ENCODE data around the gene ALDH4A1.

Gene ALDH4A1, protein sequence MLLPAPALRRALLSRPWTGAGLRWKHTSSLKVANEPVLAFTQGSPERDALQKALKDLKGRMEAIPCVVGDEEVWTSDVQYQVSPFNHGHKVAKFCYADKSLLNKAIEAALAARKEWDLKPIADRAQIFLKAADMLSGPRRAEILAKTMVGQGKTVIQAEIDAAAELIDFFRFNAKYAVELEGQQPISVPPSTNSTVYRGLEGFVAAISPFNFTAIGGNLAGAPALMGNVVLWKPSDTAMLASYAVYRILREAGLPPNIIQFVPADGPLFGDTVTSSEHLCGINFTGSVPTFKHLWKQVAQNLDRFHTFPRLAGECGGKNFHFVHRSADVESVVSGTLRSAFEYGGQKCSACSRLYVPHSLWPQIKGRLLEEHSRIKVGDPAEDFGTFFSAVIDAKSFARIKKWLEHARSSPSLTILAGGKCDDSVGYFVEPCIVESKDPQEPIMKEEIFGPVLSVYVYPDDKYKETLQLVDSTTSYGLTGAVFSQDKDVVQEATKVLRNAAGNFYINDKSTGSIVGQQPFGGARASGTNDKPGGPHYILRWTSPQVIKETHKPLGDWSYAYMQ

DNA sequence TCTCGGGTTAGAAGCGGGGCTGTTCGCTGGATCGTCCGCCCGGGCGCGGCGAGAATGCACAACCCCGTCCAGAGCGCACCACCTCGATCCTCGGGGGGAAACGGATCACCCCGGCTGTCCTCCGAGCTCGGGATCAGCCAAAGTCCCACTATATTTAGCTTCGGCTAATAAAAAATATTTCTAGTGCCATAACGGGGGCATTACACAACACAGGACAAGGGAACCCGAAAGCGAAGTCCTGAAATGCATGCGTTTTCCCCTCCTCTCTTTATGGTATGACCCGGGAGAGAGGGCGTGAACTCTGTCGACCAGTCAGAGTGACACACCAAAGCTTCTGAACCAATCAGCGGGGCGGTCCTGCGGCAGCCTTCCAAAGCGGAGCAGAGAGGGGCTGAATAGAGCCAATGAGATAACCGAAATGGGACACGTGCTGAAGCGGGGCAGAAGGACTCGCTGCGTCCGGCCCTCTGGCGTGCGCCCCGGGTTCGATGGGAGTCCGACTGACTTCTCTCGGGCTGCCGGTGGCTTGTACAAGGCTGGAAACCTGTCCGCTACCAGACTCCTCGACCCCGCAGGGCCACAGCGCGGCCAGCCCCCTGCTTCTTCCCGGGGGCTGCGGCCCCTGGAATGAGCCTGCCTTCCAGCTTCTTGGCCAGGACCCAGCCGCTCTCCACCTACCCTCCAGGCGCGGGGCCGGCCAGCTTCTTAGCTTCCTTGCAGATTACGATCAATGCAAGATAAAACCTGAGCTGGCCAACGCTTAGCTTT lies at the start of gene ALDH4A1:
TSS of gene ALDH4A1 (minus strand) at position 33 of the 768 bp plus-strand sequence. CDS start at position 1, 32 bp downstream.
- peak; percentile 81 for FAIRE-seq

DNA sequence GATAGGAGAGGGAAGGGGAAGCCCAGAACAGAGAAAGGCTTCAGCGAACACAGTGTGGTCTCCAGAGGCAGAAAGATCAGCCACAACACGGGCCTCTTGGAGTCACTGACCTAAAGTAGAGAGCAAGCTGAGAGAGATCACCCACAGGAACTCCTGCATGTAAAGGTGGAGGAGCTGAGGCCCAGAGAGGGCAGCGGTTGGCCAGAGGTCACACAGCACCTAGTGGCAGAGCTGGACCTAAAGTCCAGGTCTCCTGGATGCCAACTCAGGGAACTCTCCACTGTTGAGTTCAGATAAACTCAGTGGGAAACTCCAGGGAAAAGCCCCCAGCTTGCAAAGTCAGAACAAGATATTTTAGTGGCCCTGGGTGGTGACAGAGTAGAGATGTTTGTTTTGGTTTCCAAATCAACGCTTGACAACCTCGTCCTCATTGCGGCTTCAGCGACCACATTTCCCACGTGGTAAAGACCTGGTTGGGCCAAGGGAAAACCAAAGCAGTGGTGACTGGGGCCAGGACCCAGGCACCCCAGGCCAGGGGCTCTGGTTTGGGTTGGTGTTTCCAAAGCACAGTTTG lies 49.5 kb upstream of the ALDH4A1 start:
- no peak for FAIRE-seq

DNA sequence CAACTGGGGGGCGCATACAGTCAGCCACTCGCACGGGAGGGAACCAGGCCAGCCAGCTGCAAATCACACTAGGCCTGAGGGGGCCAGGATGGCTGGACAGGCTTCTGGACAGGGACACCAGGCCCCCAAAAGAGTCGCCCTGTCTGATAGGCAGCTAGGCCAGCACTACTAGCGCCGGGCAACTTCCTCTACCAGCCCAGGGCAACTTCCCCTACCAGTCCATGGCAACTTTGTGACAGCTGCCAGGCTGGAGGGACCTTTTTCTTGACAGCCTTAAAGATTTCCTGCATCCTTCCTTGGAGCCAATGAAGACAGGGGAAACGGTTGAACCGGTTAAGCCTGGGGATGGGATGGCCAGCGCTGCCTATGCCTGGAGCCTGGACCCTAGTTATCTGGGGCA lies 49.1 kb upstream of the ALDH4A1 start:
- no peak for FAIRE-seq

DNA sequence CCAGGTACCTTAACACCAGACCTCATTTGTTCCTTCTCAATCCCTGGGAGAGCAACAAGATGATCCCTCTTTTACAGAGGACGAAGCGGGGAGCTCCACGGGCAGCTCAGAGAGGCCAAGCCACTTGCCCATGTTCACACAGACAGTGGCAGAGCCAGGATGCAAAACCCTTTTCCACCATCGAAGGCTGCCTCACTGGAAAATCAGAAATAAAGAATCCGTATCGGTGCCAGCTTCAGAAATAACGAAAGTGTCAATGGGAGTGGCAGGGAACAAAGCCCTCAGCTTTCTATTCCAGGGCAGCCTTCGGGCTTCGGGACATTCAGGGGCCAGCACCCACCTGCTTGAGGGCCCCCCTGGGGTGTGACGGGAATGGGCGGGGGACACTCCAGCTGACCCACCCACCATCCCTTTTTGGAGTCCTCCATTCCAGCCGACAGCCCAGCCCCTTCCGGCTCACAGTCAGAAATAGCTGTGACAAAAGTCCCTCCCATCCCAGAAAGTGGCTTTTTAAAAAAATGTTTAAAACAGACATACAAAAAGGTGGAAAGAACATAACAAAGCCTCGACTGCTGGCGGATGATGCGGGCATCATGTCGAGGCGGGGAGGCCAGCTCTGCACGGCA lies 48.2 kb upstream of the ALDH4A1 start:
- no peak for FAIRE-seq

DNA sequence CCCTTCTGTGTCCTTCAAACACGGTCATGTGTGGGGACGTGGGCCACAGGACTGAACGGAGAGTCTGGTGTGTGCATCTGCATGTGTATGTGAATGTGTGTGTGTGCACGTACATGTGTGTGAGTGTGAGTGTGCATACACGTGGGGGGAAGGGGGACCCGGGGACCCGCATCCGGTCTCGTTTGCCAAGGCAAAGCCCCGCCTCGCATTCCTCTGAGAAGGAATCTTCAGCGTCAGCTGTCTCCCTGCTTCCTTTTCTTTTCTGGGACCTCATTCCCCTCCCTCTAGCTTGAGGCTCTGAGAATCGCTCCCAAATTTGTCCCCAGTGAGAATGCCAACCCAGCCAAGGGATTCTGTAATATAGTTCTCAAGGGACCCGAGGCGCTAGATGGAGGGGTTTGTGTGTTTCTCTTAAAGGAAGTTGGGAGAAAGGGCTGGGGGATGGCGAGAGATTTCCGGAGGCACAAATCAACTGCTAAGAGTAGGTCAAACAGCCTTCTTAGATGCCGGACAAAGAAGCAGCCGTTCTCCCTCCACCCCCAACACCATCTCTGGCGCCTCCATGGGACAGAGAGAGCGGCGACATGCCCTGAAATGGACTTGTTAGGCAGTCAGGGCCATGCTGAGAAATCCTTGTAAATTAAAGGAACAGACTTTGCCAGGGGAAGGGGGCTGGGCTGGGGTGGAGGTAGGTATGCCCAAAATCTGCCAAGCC lies 47.5 kb upstream of the ALDH4A1 start:
- no peak for FAIRE-seq

DNA sequence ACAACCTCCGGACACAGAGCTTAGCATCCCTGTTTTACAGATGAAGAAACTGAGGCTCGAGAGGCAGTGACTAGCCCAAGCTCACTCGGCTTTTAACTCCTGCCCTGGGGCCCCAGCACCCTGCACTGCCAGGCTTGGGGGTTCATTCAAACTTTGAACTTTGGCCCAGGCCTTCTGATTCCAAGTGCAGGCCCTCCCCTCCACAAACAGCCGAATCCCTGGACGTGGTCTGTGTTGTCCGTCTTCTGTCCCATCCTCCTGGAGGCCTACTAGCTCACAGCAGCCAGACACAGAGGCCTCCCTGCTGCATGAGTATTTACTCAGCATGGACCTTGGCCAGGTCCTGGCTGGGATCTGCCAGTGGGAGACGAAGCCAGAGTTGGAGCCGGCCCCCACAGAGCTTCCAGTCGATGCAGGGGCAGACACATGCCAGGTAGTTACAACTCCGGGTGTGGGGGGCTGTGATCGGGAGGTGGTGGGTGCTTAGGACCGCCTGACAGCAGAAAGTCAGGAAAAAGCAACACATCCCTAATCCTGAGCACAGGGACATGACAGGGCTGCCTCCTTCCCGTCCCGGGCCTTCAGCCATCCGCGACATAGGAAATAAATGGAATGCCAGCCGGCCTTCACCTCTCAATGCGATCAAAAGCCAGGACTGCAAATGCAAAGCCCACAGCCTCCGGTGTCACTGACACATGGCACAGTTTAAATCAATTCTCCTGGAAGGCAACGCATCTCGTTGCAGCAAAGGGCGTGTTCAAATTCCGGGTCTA lies 46.7 kb upstream of the ALDH4A1 start:
- FAIRE-seq = no peak

DNA sequence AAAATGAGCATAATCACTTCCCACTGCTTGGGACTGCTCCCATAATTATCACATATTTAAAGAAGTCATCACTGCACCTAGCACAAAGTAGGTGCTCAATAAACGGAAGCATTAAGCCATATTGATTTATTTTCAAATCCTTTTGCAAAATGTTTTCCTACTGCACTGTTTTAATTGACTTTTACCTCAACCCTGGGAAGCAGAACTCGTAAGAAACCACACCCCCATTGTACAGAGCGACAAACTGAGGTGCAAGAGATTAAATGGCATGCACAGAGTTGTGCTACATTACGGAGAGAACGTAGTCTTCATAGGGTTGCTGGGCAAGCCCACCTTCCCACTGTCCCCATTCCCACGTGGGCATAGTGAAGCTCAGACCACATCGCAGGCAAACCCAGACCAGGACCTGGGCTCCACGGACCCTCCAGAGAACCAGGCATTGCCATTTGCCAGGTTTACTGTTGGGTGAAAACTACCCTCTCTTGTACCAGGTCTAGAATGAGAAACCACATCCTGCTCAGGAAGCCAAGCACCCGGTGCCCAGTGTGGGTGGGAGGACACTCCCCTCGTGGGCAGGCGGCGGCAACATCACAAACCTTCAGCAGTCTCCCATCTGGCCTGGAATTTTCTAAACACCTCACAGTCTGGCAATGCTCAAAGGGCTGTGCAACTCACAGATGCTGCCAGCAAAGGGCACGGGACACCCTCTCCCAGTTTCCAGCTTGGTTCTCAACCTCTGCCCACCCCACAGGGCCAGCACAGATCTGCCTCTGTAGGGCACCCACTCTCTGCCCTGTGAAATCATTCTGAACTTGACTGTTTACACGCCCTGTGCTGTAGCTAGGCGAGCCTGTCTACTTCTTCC lies 45.9 kb upstream of the ALDH4A1 start:
- no peak for FAIRE-seq

DNA sequence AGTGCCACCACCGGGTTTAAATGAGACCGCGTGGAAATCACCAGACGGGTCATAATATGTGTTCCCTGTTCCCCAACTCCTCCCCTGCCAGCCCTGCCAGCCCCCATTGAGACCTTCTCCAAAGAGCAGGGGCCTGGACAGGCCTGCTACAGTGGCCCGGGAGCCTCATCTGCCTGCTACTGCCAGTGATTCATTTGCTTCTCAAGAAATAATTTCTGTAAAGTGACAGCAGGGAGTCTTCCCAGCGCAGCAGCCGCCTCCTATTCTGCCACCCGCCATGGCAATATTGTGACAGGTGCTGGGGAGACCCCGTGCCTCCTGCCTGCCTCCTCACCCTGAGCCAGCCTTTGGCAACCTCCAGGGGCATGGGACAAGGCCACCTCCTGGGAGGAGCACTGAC lies 45.2 kb upstream of the ALDH4A1 start:
- FAIRE-seq = no peak

DNA sequence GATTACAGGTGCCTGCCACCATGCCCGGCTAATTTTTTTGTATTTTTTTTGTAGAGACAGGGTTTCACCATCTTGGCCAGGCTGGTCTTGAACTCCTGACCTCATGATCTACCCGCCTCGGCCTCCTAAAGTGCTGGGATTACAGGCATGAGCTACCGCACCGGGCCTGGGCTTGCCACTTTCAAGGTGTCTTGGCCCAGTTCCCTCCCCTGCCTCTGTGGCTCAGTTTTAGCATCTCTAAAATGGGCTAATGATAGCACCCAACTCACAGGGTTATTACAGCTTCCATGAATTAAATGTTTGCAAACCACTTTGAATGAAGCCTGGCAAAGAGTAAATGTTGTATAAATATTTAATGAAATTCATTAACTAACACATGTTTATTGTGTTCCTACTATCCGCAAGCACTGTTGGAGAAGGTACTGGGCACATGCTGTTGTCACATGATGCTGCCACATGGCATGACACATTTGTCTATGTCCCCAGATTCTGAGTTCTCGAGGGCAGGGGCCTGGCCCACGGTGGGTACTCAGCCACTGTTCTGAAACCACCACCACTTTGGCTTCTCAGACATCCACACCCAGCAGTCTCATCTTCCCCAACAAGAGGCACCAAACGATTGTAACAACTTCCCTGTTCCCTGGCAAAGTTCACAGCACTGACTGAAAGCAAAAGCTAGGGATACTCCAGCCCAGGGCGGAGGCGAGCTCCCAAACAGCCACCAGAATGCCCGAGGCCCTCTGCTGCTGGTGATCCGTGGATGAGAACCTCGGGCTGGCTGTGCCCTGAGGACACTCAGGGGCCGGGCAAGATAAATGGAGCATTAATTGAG lies 44.4 kb upstream of the ALDH4A1 start:
- FAIRE-seq = no peak

DNA sequence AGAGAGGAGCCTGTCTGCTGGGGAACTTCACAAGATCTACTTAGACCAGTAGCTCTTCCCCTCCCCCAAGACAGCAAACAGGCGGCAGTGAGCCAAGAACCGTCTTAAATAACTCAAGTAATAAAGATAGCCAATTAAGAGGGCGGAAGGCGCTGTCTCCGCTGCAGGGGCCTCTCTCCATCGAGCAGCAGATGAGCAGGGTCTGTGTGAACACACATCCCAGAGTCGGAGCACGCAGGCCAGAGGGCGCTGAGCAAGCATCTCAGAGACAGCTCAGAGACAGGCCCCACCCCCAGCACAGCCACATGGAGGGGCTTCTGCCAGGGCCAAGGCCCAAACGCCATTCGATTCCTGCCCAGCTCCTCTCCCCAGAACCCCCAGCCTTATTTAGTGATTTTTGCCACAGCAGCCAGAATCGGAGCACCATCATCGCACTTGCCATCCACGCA lies 43.1 kb upstream of the ALDH4A1 start:
- FAIRE-seq = no peak

DNA sequence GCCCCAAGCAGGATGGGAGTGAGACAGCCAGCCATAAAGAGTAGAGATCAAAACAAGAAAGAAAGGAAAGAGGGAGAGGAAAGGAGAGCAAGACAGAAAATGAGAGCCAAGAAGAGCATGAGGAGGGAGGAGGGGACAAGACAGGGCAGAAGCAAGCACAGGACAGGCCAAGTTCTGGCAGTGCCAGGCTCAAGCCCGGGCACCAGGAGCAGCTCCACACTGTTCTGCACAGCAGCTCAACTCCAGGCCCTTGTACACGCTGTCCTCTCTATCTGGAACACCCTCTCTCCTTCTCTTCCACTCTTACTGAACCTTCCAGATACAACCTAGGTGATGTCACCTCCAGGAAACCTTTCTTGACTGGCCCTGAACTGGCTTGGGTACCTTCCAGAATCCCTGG lies 42.5 kb upstream of the ALDH4A1 start:
- FAIRE-seq = no peak

DNA sequence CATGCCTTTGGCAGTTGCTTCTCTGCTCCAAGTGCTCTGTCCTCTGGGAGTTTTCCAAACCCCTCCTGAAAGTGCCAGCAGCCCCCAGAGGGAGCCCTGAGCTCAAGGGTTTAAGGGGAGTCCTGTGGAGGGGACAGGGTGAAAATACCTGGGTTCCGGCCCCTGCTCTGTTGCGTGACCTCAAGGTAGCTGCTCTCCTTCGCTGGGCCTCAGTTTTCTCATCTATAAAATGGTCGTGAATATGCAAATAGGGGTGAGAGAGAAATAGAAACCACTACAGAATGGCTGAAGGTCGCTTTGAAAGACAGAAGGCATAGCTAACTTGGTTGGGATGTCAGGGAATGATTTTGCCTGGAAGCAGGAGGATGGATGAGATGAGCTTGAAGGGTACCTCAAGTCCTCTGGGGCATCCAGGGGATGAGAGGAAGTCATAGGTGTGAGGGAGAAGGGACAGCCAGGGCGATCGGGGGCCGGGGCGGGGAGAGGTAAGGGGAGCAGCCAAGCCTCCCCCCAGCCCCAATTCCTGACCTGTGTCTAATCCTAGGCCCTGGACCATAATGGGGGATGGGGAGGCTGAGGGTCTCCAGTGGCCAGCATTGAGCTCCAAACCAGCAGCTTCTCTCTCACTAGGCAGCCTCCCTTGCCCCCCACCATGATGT lies 41.7 kb upstream of the ALDH4A1 start:
- FAIRE-seq = no peak

DNA sequence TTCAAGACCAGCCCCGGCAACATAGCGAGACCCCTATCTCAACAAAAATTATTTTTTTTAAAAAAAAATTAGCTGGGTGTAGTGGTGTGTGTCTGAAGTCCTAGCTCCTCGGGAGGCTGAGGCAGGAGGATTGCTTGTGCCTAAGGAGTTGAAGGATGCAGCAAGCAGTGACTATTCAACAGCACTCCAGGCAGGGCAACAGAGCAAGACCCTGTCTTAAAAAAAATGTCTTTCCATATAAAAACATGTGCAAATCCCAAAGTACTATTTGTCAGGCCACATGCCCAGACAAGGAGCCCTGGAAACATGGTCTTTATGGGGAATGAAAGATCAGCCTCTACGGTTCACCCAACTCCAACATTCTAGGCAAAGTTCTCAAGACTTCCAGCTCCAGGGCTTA lies 40.8 kb upstream of the ALDH4A1 start:
- no peak for FAIRE-seq

DNA sequence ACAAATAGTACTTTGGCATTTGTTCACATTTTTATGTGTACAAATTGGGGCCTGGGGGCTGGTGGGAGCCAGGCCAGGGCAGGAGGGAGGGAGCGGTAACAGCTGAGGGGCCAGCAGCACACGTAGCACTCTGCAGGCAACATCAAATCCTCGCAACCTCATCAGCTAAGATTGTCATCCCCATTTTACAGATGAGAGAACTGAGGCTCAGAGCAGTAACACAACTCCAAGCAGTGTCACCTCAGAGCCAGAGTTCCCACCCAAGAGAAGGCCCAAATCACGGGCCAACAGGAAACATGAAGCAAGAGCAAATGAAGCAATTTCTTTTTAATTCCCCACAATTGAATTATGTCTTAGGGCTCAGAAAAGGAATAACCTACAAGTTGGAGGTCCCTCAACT lies 40.0 kb upstream of the ALDH4A1 start:
- no peak for FAIRE-seq

DNA sequence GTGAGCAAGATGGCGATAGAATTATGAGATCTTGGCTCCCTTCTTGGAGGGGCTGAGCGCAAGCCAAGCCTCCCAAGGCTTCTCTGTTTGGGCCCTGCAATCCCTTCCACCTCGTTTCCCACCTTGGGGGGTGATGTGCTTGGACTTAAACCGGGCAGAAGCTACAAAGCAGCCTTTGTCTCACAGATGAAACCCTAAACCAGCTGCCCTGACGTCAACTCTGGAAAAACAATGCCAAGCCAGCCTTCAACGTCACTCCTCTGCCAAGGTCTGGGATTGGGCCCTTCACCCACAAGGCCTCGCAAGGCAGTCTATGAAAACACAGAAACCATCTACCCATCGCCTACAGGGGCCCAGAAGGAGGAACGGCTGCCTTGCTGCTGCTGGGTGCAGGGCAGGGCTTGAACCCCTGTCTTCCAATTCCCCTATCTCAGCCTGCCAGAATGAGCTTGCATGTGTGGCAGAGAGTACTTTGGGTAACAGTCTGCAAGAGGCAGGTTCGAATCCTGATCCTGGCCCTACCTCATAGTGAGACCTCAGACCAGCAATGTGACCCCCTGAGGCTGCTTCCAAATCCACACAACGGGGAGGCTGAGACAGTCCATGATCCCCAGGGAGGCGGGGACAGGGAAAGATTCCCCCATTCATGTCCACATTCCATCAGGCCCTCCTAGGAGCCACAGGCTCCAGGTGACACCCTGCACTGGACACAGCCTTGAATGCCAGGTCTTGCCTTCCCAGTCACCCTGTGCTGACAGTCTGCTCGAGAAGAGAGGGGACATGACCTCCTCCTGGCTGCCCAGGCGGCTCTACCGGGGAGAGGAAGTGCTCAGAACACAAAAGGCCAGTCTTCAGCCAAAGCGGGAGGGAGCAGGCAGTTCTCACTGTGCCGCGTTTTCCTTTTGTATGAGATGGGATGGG lies 39.1 kb upstream of the ALDH4A1 start:
- FAIRE-seq = no peak

DNA sequence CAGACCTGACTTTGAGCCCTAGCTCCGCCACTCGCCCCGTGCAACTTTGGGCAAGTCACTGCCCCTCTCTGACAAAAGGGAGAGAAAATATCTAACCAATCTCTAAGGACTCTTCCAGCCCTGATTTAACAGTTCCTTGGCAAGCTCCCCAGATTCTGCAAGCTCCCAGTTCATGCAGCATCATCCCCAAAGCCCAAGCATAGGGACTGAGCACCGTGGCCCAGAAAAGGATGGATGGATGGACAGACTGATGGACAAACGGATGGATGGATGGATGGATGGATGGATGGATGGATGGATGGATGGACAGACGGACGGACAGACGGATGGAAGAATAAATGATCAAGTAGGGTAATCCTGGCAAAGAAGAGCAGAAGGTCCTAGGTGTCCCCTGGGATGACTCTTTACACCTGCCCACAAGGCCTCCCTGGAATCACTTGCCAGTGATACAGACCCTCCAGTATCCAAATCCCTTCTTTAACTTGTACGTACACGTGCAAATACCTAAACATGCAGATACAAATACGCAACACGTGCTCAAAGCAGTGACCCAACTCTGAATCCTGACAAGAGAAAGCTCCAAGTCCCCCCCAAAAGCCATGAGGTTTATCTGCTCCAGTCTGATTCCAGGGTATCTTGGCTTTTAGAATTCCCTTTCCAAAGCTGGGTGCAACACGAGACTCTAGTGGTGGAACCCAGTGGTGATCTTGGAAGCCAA lies 38.1 kb upstream of the ALDH4A1 start:
- no peak for FAIRE-seq

Data from islet of Langerhans (tissue), 1 donor.